Endodermal cell (in vitro differentiated cells): ENCODE measurements around the gene FMO1. TPM values are rescaled to one million over a fixed set of nuclear protein-coding genes. Genes with fewer than 3 reads are reported as not detected.

Source experiments
- DNase-seq: peaks from one replicate; pipeline ENCODE4 v3.0.0-alpha.2; 2017
- H3K27ac ChIP-seq: 2 replicates; pipeline ENCODE4 v1.5.1; 2013; ENCODE audit warnings: mild to moderate bottlenecking, low read depth, low read length, moderate library complexity
- H3K27me3 ChIP-seq: 2 replicates; pipeline ENCODE4 v1.6.1; 2013; ENCODE audit warnings: mild to moderate bottlenecking, low read length, moderate library complexity; ENCODE audit not compliant: insufficient read depth, control insufficient read depth, poor library complexity, severe bottlenecking
- H3K36me3 ChIP-seq: 2 replicates; pipeline ENCODE4 v1.7.0; 2013; ENCODE audit warnings: mild to moderate bottlenecking, low read length, moderate library complexity; ENCODE audit not compliant: control insufficient read depth, insufficient read depth
- H3K4me1 ChIP-seq: one replicate; pipeline ENCODE4 v1.7.0; 2013; ENCODE audit warnings: low read length; ENCODE audit not compliant: control insufficient read depth, insufficient read depth
- H3K4me3 ChIP-seq: 2 replicates; pipeline ENCODE4 v1.5.1; 2013; ENCODE audit warnings: mild to moderate bottlenecking, low read length, moderate library complexity
- H3K9ac ChIP-seq: 2 replicates; pipeline ENCODE4 v1.6.1; 2013; ENCODE audit warnings: mild to moderate bottlenecking, low read length, moderate library complexity; ENCODE audit not compliant: poor library complexity, severe bottlenecking; ENCODE audit errors: extremely low read depth
- H3K9me3 ChIP-seq: 2 replicates; pipeline ENCODE4 v1.6.1; 2013; ENCODE audit warnings: mild to moderate bottlenecking, low read length, moderate library complexity; ENCODE audit not compliant: control insufficient read depth
- H3K27ac Mint-ChIP-seq: 2 replicates; pipeline ENCODE4 v1.8.0; 2020; ENCODE audit warnings: mixed read lengths
- H3K27me3 Mint-ChIP-seq: 2 replicates; pipeline ENCODE4 v1.8.0; 2021; ENCODE audit warnings: mild to moderate bottlenecking, mixed read lengths; ENCODE audit not compliant: insufficient read depth
- H3K36me3 Mint-ChIP-seq: 2 replicates; pipeline ENCODE4 v1.8.0; 2020; ENCODE audit warnings: low read depth, mixed read lengths
- H3K4me1 Mint-ChIP-seq: 2 replicates; pipeline ENCODE4 v1.8.0; 2020; ENCODE audit warnings: mixed read lengths
- H3K4me3 Mint-ChIP-seq: 2 replicates; pipeline ENCODE4 v1.8.0; 2020; ENCODE audit warnings: mild to moderate bottlenecking, moderate library complexity, mixed read lengths
- H3K9me3 Mint-ChIP-seq: 2 replicates; pipeline ENCODE4 v1.8.0; 2020; ENCODE audit warnings: mild to moderate bottlenecking, mixed read lengths
- CTCF ChIP-seq: fragments of 200-600 bp; sonication (generic); conservative IDR thresholded peaks from 2 replicates; pipeline ENCODE4 v1.5.0; 2021; ENCODE audit warnings: antibody characterized with exemption, mild to moderate bottlenecking
- WGBS, 2 experiments: methylation state at CpG; one replicate each; pipeline versions ENCODE4 v1.1.5 to v1.1.7; 2013; ENCODE audit warnings: missing lambda C conversion rate in 2 of 2, mixed read lengths in 1 of 2; ENCODE audit not compliant: insufficient coverage in 1 of 2, insufficient read length in 1 of 2; 5-methylcytosine and 5-hydroxymethylcytosine counted together
- total RNA-seq, 2 donors: library from RNA; stranded (reverse); fragmentation: NEBNext Ultra II Directional in 1 of 2; extraction: Animal tissue kit (Norgen Biotek cat#: 25700) in 1 of 2; gene quantifications; 2 replicates in 1 of 2; 3 replicates in 1 of 2; pipeline ENCODE4 v1.2.1, GENCODE V29; 2021

The FMO1 gene
- total RNA-seq, 2 donors from 2014 or later: not detected

DNA sequence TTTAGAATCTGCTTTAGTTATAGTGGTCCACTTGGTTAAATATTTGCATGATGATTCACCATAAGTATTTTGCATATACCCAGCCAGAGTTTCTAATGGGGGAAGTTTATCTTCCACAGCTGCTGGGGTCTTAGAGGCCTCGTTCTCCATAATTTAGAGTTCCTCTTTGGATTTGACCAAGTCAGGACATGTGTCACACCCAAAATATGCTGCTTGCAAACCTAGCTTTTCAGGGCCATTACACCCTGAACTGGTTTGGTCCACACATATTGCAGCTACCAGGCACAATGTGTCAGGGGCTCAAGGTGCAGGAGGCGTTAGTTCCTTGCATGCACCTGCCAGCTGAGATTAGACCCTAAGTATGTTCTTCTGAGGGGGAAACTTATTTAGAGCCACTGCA lies 48.6 kb downstream of the FMO1 start:
- Histone ChIP-seq H3K27ac (no peak overlapping the region), H3K9ac (no peak overlapping the region), H3K4me1 (no peaks in the 10 kb centered on the region), H3K9me3 (peaks cover 10% of the 10 kb centered on the region), H3K27me3 (no peaks in the 10 kb centered on the region), H3K36me3 (no peaks in the 10 kb centered on the region), H3K4me3 (no peak overlapping the region)
- Mint-ChIP-seq H3K36me3 (no peaks in the 10 kb centered on the region), H3K27me3 (no peaks in the 10 kb centered on the region), H3K27ac (no peak overlapping the region), H3K4me1 (peaks cover 8% of the 10 kb centered on the region), H3K9me3 (peaks cover 7% of the 10 kb centered on the region), H3K4me3 (no peak overlapping the region)
- WGBS, 2 experiments: 93 to 100% methylated on average over 2 of the region's 2 CpGs
- no peak for DNase-seq
- TF ChIP-seq CTCF: no peak

- Histone ChIP-seq H3K4me1 (no peaks in the 10 kb centered on the region), H3K9me3 (peaks cover 10% of the 10 kb centered on the region), H3K4me3 (no peak overlapping the region), H3K27me3 (no peaks in the 10 kb centered on the region), H3K36me3 (no peaks in the 10 kb centered on the region), H3K9ac (no peak overlapping the region), H3K27ac (no peak overlapping the region)
- H3K9me3 Mint-ChIP-seq: peaks cover 7% of the 10 kb centered on the region
- no peak for TF ChIP-seq CTCF
- no peaks in the 10 kb centered on the region for H3K27me3 Mint-ChIP-seq
- H3K4me1 Mint-ChIP-seq: peaks cover 8% of the 10 kb centered on the region
- DNase-seq: no peak
- WGBS, 2 experiments: 84 to 90% methylated on average over 2 to 4 of the region's 4 CpGs
- H3K36me3 Mint-ChIP-seq: no peaks in the 10 kb centered on the region
- H3K4me3 Mint-ChIP-seq: no peak overlapping the region
- peak overlapping the region; percentile 27 for H3K27ac Mint-ChIP-seq
These were observed 50.4 kb downstream of the FMO1 start for GRCh38 chr1:171298696-171299095.

GRCh38 chr1:171299342-171299741 lies 51.0 kb downstream of the FMO1 start:
- no peaks in the 10 kb centered on the region for H3K36me3 ChIP-seq
- H3K27ac Mint-ChIP-seq: no peak overlapping the region
- H3K4me3 Mint-ChIP-seq: no peak overlapping the region
- no peak for TF ChIP-seq CTCF
- no peaks in the 10 kb centered on the region for H3K36me3 Mint-ChIP-seq
- H3K27ac ChIP-seq: no peak overlapping the region
- H3K4me1 Mint-ChIP-seq: peaks cover 8% of the 10 kb centered on the region
- no peak overlapping the region for H3K4me3 ChIP-seq
- H3K27me3 Mint-ChIP-seq: no peaks in the 10 kb centered on the region
- H3K9ac ChIP-seq: no peak overlapping the region
- peaks cover 7% of the 10 kb centered on the region for H3K9me3 Mint-ChIP-seq
- no peak for DNase-seq
- WGBS, 2 experiments: 93 to 100% methylated on average over 1 to 2 of the region's 2 CpGs
- no peaks in the 10 kb centered on the region for H3K27me3 ChIP-seq
- no peaks in the 10 kb centered on the region for H3K4me1 ChIP-seq
- peaks cover 10% of the 10 kb centered on the region for H3K9me3 ChIP-seq
